Thymus (tissue), 11 donors: ENCODE data around the gene SLC30A3. TPM values are rescaled to one million over a fixed set of nuclear protein-coding genes. Genes with fewer than 3 reads are reported as not detected.

Experiments used
- DNase-seq, 9 donors: peaks; one replicate each; pipeline ENCODE4 v3.0.0-alpha.2; 2013; ENCODE audit warnings: low spot score in 9 of 9, low read depth in 6 of 9, missing footprints in 1 of 9
- H3K27ac ChIP-seq, 2 donors: one replicate each; pipeline ENCODE4 v1.5.1; 2013; ENCODE audit warnings: control low read depth in 1 of 2, low read depth in 1 of 2, low read length in 1 of 2, mild to moderate bottlenecking in 1 of 2, moderate library complexity in 1 of 2
- H3K27me3 ChIP-seq, 2 donors: one replicate each; pipeline ENCODE4 v1.5.1; 2013; ENCODE audit warnings: low read length in 1 of 2; ENCODE audit not compliant: control insufficient read depth in 2 of 2, insufficient read depth in 1 of 2
- H3K36me3 ChIP-seq, 2 donors: one replicate each; pipeline ENCODE4 v1.5.1; 2013; ENCODE audit warnings: low read length in 1 of 2, mild to moderate bottlenecking in 1 of 2, moderate library complexity in 1 of 2; ENCODE audit not compliant: control insufficient read depth in 2 of 2, insufficient read depth in 2 of 2
- H3K4me1 ChIP-seq, 2 donors: one replicate each; pipeline ENCODE4 v1.5.1; 2013; ENCODE audit warnings: low read length in 2 of 2; ENCODE audit not compliant: control insufficient read depth in 2 of 2, insufficient read depth in 2 of 2
- H3K4me3 ChIP-seq, 2 donors: one replicate each; pipeline ENCODE4 v1.5.1; 2013; ENCODE audit warnings: low read length in 2 of 2, control low read depth in 1 of 2, mild to moderate bottlenecking in 1 of 2
- H3K9me3 ChIP-seq, 2 donors: one replicate each; pipeline ENCODE4 v1.5.1; 2013; ENCODE audit warnings: low read length in 1 of 2, mild to moderate bottlenecking in 1 of 2; ENCODE audit not compliant: control insufficient read depth in 2 of 2, insufficient read depth in 1 of 2
- WGBS: extraction: QIAGEN DNeasy Blood & Tissue Kit; methylation state at CpG from one replicate; pipeline ENCODE4 v1.1.7; 2013; 5-methylcytosine and 5-hydroxymethylcytosine counted together
- polyA plus RNA-seq: library from polyadenylated mRNA; stranded (reverse); fragments of 200-250 nt; gene quantifications from one replicate; pipeline ENCODE4 v1.2.3, GENCODE V29; 2013
- total RNA-seq: library from RNA; stranded (reverse); fragments of 120-200 nt; gene quantifications from one replicate; pipeline ENCODE4 v1.2.4, GENCODE V29; 2013
- donor health status: healthy.

Gene SLC30A3
- total and polyA plus RNA-seq, 2 donors, result 0.05 to 0.18 TPM

GRCh38 chr2:27294928-27295327 lies 32.1 kb upstream of the SLC30A3 start:
- Histone ChIP-seq H3K4me3 (no peak overlapping the region), H3K27ac (no peak overlapping the region), H3K9me3 (no peaks in the 10 kb centered on the region), H3K27me3 (peaks cover 0 to 19% of the 10 kb centered on the region in 2 donors), H3K36me3 (no peaks in the 10 kb centered on the region), H3K4me1 (peaks cover 0 to 3% of the 10 kb centered on the region in 2 donors)
- WGBS, result 96% methylated on average over 8 of the region's 8 CpGs
- no peak for DNase-seq

- WGBS, result 95% methylated on average over 6 of the region's 6 CpGs
- Histone ChIP-seq H3K27me3 (peaks cover 2 to 12% of the 10 kb centered on the region in 2 donors), H3K27ac (no peak overlapping the region), H3K36me3 (no peaks in the 10 kb centered on the region), H3K4me1 (peaks cover 0 to 3% of the 10 kb centered on the region in 2 donors), H3K4me3 (no peak overlapping the region), H3K9me3 (no peaks in the 10 kb centered on the region)
- no peak for DNase-seq
These were observed 29.0 kb upstream of the SLC30A3 start for GRCh38 chr2:27291865-27292264.

- no peak overlapping the region for H3K27ac ChIP-seq
- peaks cover 2 to 11% of the 10 kb centered on the region in 2 donors for H3K27me3 ChIP-seq
- DNase-seq, result no peak
- H3K36me3 ChIP-seq, result no peaks in the 10 kb centered on the region
- H3K4me3 ChIP-seq, result no peak overlapping the region
- no peaks in the 10 kb centered on the region for H3K9me3 ChIP-seq
- WGBS, result 34% methylated on average over 5 of the region's 5 CpGs
- peaks cover 0 to 3% of the 10 kb centered on the region in 2 donors for H3K4me1 ChIP-seq
These were observed 27.7 kb upstream of the SLC30A3 start for GRCh38 chr2:27290549-27290948.

GRCh38 chr2:27288610-27289009 lies 25.8 kb upstream of the SLC30A3 start:
- no peak overlapping the region for H3K4me3 ChIP-seq
- no peaks in the 10 kb centered on the region for H3K36me3 ChIP-seq
- no peaks in the 10 kb centered on the region for H3K9me3 ChIP-seq
- WGBS, result 71% methylated on average over 3 of the region's 3 CpGs
- no peak overlapping the region for H3K27ac ChIP-seq
- peaks cover 2 to 22% of the 10 kb centered on the region in 2 donors for H3K27me3 ChIP-seq
- no peak for DNase-seq
- H3K4me1 ChIP-seq, result peaks cover 0 to 3% of the 10 kb centered on the region in 2 donors

- Histone ChIP-seq H3K4me1 (peaks cover 0 to 3% of the 10 kb centered on the region in 2 donors), H3K9me3 (no peaks in the 10 kb centered on the region), H3K27ac (no peak overlapping the region), H3K4me3 (no peak overlapping the region), H3K27me3 (peaks cover 2 to 38% of the 10 kb centered on the region in 2 donors), H3K36me3 (no peaks in the 10 kb centered on the region)
- no peak for DNase-seq
- 96% methylated on average over 6 of the region's 6 CpGs for WGBS
These were observed 22.6 kb upstream of the SLC30A3 start for GRCh38 chr2:27285481-27285880.

GRCh38 chr2:27284996-27285395 lies 22.1 kb upstream of the SLC30A3 start:
- Histone ChIP-seq H3K4me3 (no peak overlapping the region), H3K9me3 (no peaks in the 10 kb centered on the region), H3K36me3 (no peaks in the 10 kb centered on the region), H3K27me3 (peaks cover 2 to 40% of the 10 kb centered on the region in 2 donors), H3K27ac (no peak overlapping the region), H3K4me1 (no peaks in the 10 kb centered on the region)
- no peak for DNase-seq
- 96% methylated on average over 1 of the region's 1 CpG for WGBS

- WGBS, result 93% methylated on average over 5 of the region's 5 CpGs
- Histone ChIP-seq H3K4me3 (no peak overlapping the region), H3K27ac (no peak overlapping the region), H3K4me1 (no peaks in the 10 kb centered on the region), H3K27me3 (peaks cover 0 to 40% of the 10 kb centered on the region in 2 donors), H3K36me3 (no peaks in the 10 kb centered on the region), H3K9me3 (no peaks in the 10 kb centered on the region)
- no peak for DNase-seq
These were observed 20.0 kb upstream of the SLC30A3 start for GRCh38 chr2:27282892-27283291.

- Histone ChIP-seq H3K4me3 (no peak within 1 kb of the TSS), H3K9me3 (no peaks in the 10 kb centered on the region), H3K27me3 (peaks cover 0 to 43% of the 10 kb centered on the region in 2 donors), H3K36me3 (no peaks in the 10 kb centered on the region), H3K27ac (no peak within 1 kb of the TSS), H3K4me1 (no peaks in the 10 kb centered on the region)
- 94% methylated on average over 5 of the region's 5 CpGs for WGBS
- DNase-seq, result no peak
These were observed 19.2 kb upstream of the SLC30A3 start, which contains the start of gene TRIM54 for GRCh38 chr2:27281855-27282559. TRIM54 (plus strand) TSS chr2:27282429; CDS start chr2:27282732, 303 bp downstream.

- no peak for DNase-seq
- no peaks in the 10 kb centered on the region for H3K4me1 ChIP-seq
- H3K27ac ChIP-seq, result no peak overlapping the region
- no peaks in the 10 kb centered on the region for H3K9me3 ChIP-seq
- WGBS, result 87% methylated on average over 3 of the region's 3 CpGs
- H3K36me3 ChIP-seq, result no peaks in the 10 kb centered on the region
- H3K4me3 ChIP-seq, result no peak overlapping the region
- peaks cover 0 to 40% of the 10 kb centered on the region in 2 donors for H3K27me3 ChIP-seq
These were observed 18.6 kb upstream of the SLC30A3 start for GRCh38 chr2:27281442-27281841.
